ENCODE data around the gene MOCS1. TPM values are rescaled to one million over a fixed set of nuclear protein-coding genes. Genes with fewer than 3 reads are reported as not detected.

Gene MOCS1
- total RNA-seq, result 5.7 and 6.3 TPM in 2 replicates

GRCh38 chr6:39934131-39934757 lies at the start of gene MOCS1:
Gene MOCS1, minus strand, starts transcription at chr6:39934462. Its CDS starts 45 bp downstream, at chr6:39934417.

Other genes with a start within 250 kb of the MOCS1 start
- 0.16 and 0.52 TPM in 2 replicates for gene KIF6, start 209.1 kb downstream of the MOCS1 start, total RNA-seq
- 2.3 and 4.7 TPM in 2 replicates for gene DAAM2, start 142.1 kb downstream of the MOCS1 start, total RNA-seq

Measured in bronchial smooth muscle cell (primary cell).